ENCODE data around the gene MT1M.
"Not testable (repeated sequence)": the region's sequence is repeated elsewhere in the genome, so short reads cannot be mapped to it uniquely, and the experiment has no call there.

Gene MT1M

GRCh38 chr16:56667581-56668571 is 35.4 kb downstream of the MT1M start, which contains the start of gene MT1G:
Gene MT1G (minus strand): TSS chr16:56668065. CDS start chr16:56667993, 72 bp downstream.
- no peak within 1 kb of the TSS for H3K4me3 ChIP-seq (ENCODE audit: control insufficient read depth, low read depth, low read length)
- DNase-seq (ENCODE audit: low read depth): no peak
- TF ChIP-seq, protein P1, sequence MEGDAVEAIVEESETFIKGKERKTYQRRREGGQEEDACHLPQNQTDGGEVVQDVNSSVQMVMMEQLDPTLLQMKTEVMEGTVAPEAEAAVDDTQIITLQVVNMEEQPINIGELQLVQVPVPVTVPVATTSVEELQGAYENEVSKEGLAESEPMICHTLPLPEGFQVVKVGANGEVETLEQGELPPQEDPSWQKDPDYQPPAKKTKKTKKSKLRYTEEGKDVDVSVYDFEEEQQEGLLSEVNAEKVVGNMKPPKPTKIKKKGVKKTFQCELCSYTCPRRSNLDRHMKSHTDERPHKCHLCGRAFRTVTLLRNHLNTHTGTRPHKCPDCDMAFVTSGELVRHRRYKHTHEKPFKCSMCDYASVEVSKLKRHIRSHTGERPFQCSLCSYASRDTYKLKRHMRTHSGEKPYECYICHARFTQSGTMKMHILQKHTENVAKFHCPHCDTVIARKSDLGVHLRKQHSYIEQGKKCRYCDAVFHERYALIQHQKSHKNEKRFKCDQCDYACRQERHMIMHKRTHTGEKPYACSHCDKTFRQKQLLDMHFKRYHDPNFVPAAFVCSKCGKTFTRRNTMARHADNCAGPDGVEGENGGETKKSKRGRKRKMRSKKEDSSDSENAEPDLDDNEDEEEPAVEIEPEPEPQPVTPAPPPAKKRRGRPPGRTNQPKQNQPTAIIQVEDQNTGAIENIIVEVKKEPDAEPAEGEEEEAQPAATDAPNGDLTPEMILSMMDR (IDR thresholded peaks at IDR 0.05; ENCODE audit: control insufficient read depth, insufficient read depth, low read depth, low read length, missing control alignments): no peak

DNA sequence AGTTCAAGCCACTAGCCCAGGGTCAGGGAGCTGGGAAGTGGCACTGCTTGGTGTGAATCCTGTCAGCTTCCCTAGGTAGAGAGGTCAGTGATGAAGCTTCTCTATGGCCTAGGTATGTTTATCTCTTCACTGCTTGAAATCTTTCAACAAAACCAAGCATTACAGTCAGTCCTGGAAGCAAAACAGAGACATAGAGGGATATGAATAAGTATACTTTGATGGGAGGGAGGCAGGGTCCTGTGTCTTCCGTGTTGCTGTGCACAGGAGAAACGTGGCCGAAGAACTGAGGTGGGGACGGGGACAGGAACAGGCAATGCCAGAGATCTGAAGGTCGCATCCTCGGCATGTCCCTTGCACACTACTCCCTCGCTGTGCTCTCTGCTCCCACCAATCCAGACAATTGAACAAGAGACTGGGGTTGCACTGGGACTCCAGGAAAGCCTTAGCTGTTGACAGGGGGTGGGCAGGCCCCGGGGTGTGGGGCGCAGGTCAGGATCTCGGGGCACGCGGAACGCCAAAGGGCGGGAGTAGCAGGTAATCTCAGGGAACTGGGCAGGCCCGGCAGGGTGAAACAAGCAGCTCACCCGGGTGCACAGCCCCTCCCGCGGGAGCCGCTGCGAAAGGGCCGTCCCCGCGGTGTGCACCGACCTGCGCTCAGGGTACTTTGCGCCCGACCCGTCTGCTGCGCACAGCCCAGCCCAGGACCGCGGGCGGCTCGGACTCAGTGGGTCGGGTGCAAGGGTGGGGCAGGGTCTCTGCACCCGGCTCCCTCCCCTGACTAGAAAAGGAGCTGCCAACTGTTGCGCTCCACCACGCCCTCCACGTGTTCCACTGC is 36.8 kb downstream of the MT1M start, which contains the start of gene MT1H:
Gene MT1H, plus strand, starts transcription at position 810 of the 835 bp plus-strand sequence. CDS start 71 bp downstream, outside the sequence.
- TF ChIP-seq, protein P1 (IDR thresholded peaks at IDR 0.05; ENCODE audit: control insufficient read depth, insufficient read depth, low read depth, low read length, missing control alignments): no peak
- H3K4me3 ChIP-seq (ENCODE audit: control insufficient read depth, low read depth, low read length): no peak within 1 kb of the TSS
- DNase-seq (ENCODE audit: low read depth): no peak

DNA sequence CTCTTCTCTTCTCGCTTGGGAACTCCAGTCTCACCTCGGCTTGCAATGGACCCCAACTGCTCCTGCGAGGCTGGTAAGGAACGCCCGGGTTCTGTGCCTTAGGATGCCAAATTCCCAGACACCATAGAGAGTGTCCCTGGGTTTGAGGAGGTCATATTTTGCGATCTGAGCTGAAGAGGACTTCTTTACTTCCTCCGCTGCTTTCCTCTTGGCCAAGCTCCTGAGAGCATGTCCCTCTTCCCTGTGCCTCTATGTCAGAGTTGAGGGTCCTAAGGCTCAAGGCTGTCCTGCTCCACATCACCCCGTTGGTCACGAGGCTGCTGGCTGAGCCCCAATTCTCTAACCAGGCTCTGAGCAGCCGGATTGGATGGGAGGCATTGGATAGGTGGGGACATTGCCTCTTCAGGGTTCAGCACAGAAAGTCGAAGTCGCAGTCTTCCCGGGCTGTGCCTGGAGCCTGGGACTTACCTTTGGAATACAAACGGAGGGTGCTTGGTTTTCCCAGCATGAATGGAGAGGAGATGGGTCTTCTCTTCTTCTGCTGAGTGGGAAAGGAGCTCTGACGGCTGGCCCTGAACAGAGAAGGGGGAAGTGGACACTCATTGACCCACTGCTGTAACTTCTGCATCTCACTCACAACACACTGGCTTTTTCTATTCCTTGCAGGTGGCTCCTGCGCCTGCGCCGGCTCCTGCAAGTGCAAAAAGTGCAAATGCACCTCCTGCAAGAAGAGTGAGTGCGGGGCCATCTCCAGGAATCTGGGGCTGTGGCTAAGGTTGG is 37.6 kb downstream of the MT1M start:
- no peak overlapping the region for H3K4me3 ChIP-seq (ENCODE audit: control insufficient read depth, low read depth, low read length)
- TF ChIP-seq, protein P1 (IDR thresholded peaks at IDR 0.05; ENCODE audit: control insufficient read depth, insufficient read depth, low read depth, low read length, missing control alignments): no peak
- no peak for DNase-seq (ENCODE audit: low read depth)

DNA sequence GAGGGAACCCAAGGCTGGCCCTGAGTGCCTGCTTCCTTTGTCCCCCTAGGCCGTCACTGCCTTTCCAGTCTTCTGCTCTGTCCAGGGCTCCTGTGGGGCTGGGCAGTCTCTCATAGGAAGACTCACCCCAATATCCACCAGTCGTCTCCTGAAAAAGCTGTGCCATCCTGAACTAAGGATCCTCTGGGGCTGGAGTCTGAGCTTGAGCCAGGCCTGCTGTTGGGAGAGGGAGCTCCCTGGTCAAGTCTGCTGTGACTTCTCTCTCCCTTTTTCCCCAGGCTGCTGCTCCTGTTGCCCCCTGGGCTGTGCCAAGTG is 38.1 kb downstream of the MT1M start:
- H3K4me3 ChIP-seq (ENCODE audit: control insufficient read depth, low read depth, low read length): no peak overlapping the region
- TF ChIP-seq, protein P1 (IDR thresholded peaks at IDR 0.05; ENCODE audit: control insufficient read depth, insufficient read depth, low read depth, low read length, missing control alignments): no peak
- DNase-seq (ENCODE audit: low read depth): no peak

DNA sequence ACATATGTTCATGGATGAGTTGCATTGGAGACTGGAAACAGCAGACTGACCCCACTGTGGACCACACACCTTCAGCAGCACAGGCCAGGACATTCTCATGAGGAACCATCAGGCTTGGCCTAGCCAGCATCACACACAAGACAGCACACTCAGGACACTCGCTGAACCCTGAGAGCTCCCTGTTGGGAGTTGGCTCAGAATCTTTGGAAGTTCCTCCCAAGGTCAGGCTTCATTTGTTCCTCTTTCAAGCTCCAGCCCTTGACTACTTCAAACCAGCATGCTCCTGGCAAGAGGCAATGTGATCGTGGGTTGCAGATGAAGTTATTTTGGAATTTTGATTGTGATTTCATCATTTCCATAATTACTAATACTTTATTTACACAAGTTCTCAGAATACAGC is 39.2 kb downstream of the MT1M start:
- H3K4me3 ChIP-seq (ENCODE audit: control insufficient read depth, low read depth, low read length); DNase-seq (ENCODE audit: low read depth): not testable (repeated sequence)

- H3K4me3 ChIP-seq (ENCODE audit: control insufficient read depth, low read depth, low read length); DNase-seq (ENCODE audit: low read depth): not testable (repeated sequence)
Observed at GRCh38 chr16:56672171-56672570, 39.7 kb downstream of the MT1M start.

Measured in AG09309 (cell line).